Measurements from ENCODE around the gene TCF7L2.

TCF7L2 gene

GRCh38 chr10:112962343-112962742 is 12.3 kb downstream of the TCF7L2 start:
- DNase-seq (ENCODE audit: low spot score): no peak
- no peak for TF ChIP-seq CTCF (conservative IDR thresholded peaks at IDR 0.05; ENCODE audit: low read depth)
- ChIA-PET POLR2A (ENCODE audit: low non-redundant PET) (no interaction called here), CTCF (no interaction called here)
- H3K27ac ChIP-seq: peak overlapping the region; percentile 43

- ChIA-PET POLR2A (ENCODE audit: low non-redundant PET) (no interaction called here), CTCF (no interaction called here)
- DNase-seq (ENCODE audit: low spot score): no peak
Observed at GRCh38 chr10:112963835-112964234, 13.8 kb downstream of the TCF7L2 start.

GRCh38 chr10:112964482-112964881 is 14.4 kb downstream of the TCF7L2 start:
- ChIA-PET CTCF (interaction anchor here (0.6 kb wide), 1 partner anchor 545 kb away, joined by 3 read pairs; no protein-coding TSS in a partner anchor), POLR2A (ENCODE audit: low non-redundant PET) (no interaction called here)
- TF ChIP-seq CTCF (conservative IDR thresholded peaks at IDR 0.05; ENCODE audit: low read depth): no peak

More at GRCh38 chr10:112963835-112964234, 13.8 kb downstream of the TCF7L2 start:
- H3K27ac ChIP-seq: no peak overlapping the region
- no peak for TF ChIP-seq CTCF (conservative IDR thresholded peaks at IDR 0.05; ENCODE audit: low read depth)

GRCh38 chr10:112966194-112966855 is 16.3 kb downstream of the TCF7L2 start:
- TF ChIP-seq CTCF (conservative IDR thresholded peaks at IDR 0.05; ENCODE audit: low read depth): no peak
- CTCF ChIA-PET: interaction anchor here (0.6 to 0.8 kb wide), 2 partner anchors 13 to 110 kb away, joined by 3 to 7 read pairs; no protein-coding TSS in a partner anchor
- H3K27ac ChIP-seq: 0 out of 2 replicates have a peak overlapping the region, but pooled peaks have one; percentile 17
- POLR2A ChIA-PET (ENCODE audit: low non-redundant PET): no interaction called here
- no peak for DNase-seq (ENCODE audit: low spot score)

More at GRCh38 chr10:112964482-112964881, 14.4 kb downstream of the TCF7L2 start:
- no peak for DNase-seq (ENCODE audit: low spot score)
- H3K27ac ChIP-seq: no peak overlapping the region

GRCh38 chr10:112967200-112967599 is 17.2 kb downstream of the TCF7L2 start:
- no peak for TF ChIP-seq CTCF (conservative IDR thresholded peaks at IDR 0.05; ENCODE audit: low read depth)
- no peak overlapping the region for H3K27ac ChIP-seq
- ChIA-PET CTCF (interaction anchor here (0.6 to 0.8 kb wide), 4 partner anchors 11 to 1177 kb away, joined by 3 to 7 read pairs (median 6); no protein-coding TSS in a partner anchor), POLR2A (ENCODE audit: low non-redundant PET) (no interaction called here)
- peak; percentile 60 for DNase-seq (ENCODE audit: low spot score)

GRCh38 chr10:112969131-112969530 is 19.1 kb downstream of the TCF7L2 start:
- TF ChIP-seq CTCF (conservative IDR thresholded peaks at IDR 0.05; ENCODE audit: low read depth): no peak
- POLR2A ChIA-PET (ENCODE audit: low non-redundant PET): no interaction called here
- DNase-seq (ENCODE audit: low spot score): no peak
- CTCF ChIA-PET: no interaction called here
- peak overlapping the region; percentile 40 for H3K27ac ChIP-seq

All from RWPE1 (cell line).